ENCODE results near the gene CNTF.

GRCh38 chr11:58639669-58640068 lies 17.2 kb downstream of the CNTF start:
- TF ChIP-seq RARB (CRISPR knock-in tag; IDR thresholded peaks at IDR 0.05) (no peak), ZNF70 (CRISPR knock-in tag; IDR thresholded peaks at IDR 0.05) (no peak), TSHZ2 (CRISPR knock-in tag; IDR thresholded peaks at IDR 0.05) (no peak)
